Measurements from ENCODE around the gene DDX3X. TPM values are rescaled to one million over a fixed set of nuclear protein-coding genes. Genes with fewer than 3 reads are reported as not detected.

DDX3X gene
- total and polyA plus RNA-seq, 2 of the 13 experiments (the other 11 are each of a cell fraction or from before 2014, with no cell fraction given), result 53.5 to 239 TPM

GRCh38 chrX:41312786-41313185, 21.2 kb upstream of the DDX3X start (continued):
- TF ChIP-seq NFKBIZ (CRISPR knock-in tag; IDR thresholded peaks at IDR 0.05), result no peak
- TF ChIP-seq SATB2 (CRISPR knock-in tag; IDR thresholded peaks at IDR 0.05), result no peak
- no peak for TF ChIP-seq U2AF1 (optimal IDR thresholded peaks at IDR 0.05; ENCODE audit: low read depth, low read length)
- TF ChIP-seq ZNF678 (CRISPR knock-in tag; IDR thresholded peaks at IDR 0.05), result no peak
- no peak for TF ChIP-seq NBN (conservative IDR thresholded peaks at IDR 0.05)
- no peak for TF ChIP-seq TFDP2 (CRISPR knock-in tag; IDR thresholded peaks at IDR 0.05)
- TF ChIP-seq HOXA5 (CRISPR knock-in tag; IDR thresholded peaks at IDR 0.05), result no peak
- TF ChIP-seq, protein P1, sequence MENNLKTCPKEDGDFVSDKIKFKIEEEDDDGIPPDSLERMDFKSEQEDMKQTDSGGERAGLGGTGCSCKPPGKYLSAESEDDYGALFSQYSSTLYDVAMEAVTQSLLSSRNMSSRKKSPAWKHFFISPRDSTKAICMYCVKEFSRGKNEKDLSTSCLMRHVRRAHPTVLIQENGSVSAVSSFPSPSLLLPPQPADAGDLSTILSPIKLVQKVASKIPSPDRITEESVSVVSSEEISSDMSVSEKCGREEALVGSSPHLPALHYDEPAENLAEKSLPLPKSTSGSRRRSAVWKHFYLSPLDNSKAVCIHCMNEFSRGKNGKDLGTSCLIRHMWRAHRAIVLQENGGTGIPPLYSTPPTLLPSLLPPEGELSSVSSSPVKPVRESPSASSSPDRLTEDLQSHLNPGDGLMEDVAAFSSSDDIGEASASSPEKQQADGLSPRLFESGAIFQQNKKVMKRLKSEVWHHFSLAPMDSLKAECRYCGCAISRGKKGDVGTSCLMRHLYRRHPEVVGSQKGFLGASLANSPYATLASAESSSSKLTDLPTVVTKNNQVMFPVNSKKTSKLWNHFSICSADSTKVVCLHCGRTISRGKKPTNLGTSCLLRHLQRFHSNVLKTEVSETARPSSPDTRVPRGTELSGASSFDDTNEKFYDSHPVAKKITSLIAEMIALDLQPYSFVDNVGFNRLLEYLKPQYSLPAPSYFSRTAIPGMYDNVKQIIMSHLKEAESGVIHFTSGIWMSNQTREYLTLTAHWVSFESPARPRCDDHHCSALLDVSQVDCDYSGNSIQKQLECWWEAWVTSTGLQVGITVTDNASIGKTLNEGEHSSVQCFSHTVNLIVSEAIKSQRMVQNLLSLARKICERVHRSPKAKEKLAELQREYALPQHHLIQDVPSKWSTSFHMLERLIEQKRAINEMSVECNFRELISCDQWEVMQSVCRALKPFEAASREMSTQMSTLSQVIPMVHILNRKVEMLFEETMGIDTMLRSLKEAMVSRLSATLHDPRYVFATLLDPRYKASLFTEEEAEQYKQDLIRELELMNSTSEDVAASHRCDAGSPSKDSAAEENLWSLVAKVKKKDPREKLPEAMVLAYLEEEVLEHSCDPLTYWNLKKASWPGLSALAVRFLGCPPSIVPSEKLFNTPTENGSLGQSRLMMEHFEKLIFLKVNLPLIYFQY (CRISPR knock-in tag; IDR thresholded peaks at IDR 0.05; ENCODE audit: borderline replicate concordance), result no peak
- no peak for TF ChIP-seq ZNF841 (CRISPR knock-in tag; IDR thresholded peaks at IDR 0.05; ENCODE audit: borderline replicate concordance)

- no peaks in the 10 kb centered on the region for H3K27me3 ChIP-seq (ENCODE audit: control insufficient read depth in 1 of 2, insufficient read depth in 2 of 2, low read length in 2 of 2)
- TF ChIP-seq SMAD9 (CRISPR knock-in tag; IDR thresholded peaks at IDR 0.05) (no peak), ARID2 (CRISPR knock-in tag; IDR thresholded peaks at IDR 0.05; ENCODE audit: borderline replicate concordance) (no peak), ZSCAN29 (CRISPR knock-in tag; conservative IDR thresholded peaks at IDR 0.05) (no peak)
These were observed 20.5 kb upstream of the DDX3X start for GRCh38 chrX:41313419-41313818.

More at GRCh38 chrX:41313419-41313818, 20.5 kb upstream of the DDX3X start:
- Histone ChIP-seq H2AFZ (ENCODE audit: low read length) (no peak overlapping the region), H3K9ac (ENCODE audit: insufficient read depth, low read depth, low read length) (no peak overlapping the region), H3K4me2 (ENCODE audit: low read depth, low read length) (no peak overlapping the region), H4K20me1 (ENCODE audit: insufficient read depth, low read length) (no peaks in the 10 kb centered on the region), H3K36me3 (replicated peaks in 1 of 2; ENCODE audit: control insufficient read depth in 1 of 2, insufficient read depth in 2 of 2, low read length in 2 of 2) (no peaks in the 10 kb centered on the region), H3K79me2 (ENCODE audit: insufficient read depth, low read length) (no peaks in the 10 kb centered on the region), H3K9me3 (ENCODE audit: low read length) (no peaks in the 10 kb centered on the region), H3K27ac (ENCODE audit: extremely low read length, insufficient read depth, low read length) (no peak overlapping the region), H3K4me1 (ENCODE audit: insufficient read depth, low read length) (no peaks in the 10 kb centered on the region), H3K4me3 (replicated peaks in 1 of 3; ENCODE audit: insufficient read depth in 1 of 3, low read depth in 2 of 3, low read length in 3 of 3) (no peak overlapping the region)
- POLR2A ChIA-PET, result no interaction called here
- no peak for ATAC-seq
- in situ Hi-C loops (cut with HindIII; ENCODE audit: extremely low pct_ligation_motif_present, low pct_unique_long_range_greater_than_20kb), result no loop called here
- intact Hi-C loops (cut with micrococcal nuclease; ENCODE audit: unreplicated experiment), result no loop called here
- CTCF ChIA-PET (ENCODE audit: low intra/inter-chr PET ratio, low total read pairs), result no interaction called here
- BruUV-seq (replicated peaks), result no TSS peak
- no peak for FAIRE-seq
- DNase-seq (ENCODE audit: low spot score), result no peak
- WGBS (ENCODE audit: low lambda C conversion rate), result 90% methylated on average over 2 of the region's 5 CpGs

Measured in HepG2 (cell line).